Measurements from ENCODE around the gene CACUL1.

Gene CACUL1

GRCh38 chr10:118768041-118768919, 13.5 kb upstream of the CACUL1 start:
- TF ChIP-seq CTCF (IDR thresholded peaks at IDR 0.05), result no peak
- DNase-seq (ENCODE audit: low spot score), result no peak
- Histone ChIP-seq H3K27ac (no peak overlapping the region), H3K4me3 (no peak overlapping the region)

GRCh38 chr10:118767297-118768040, 12.7 kb upstream of the CACUL1 start:
- no peak for TF ChIP-seq CTCF (IDR thresholded peaks at IDR 0.05)
- DNase-seq (ENCODE audit: low spot score), result no peak

GRCh38 chr10:118764195-118764594, 9.4 kb upstream of the CACUL1 start:
- TF ChIP-seq CTCF (IDR thresholded peaks at IDR 0.05), result no peak
- no peak overlapping the region for H3K27ac ChIP-seq
- no peak for DNase-seq (ENCODE audit: low spot score)
- H3K4me3 ChIP-seq, result no peak overlapping the region

More at GRCh38 chr10:118767297-118768040, 12.7 kb upstream of the CACUL1 start:
- Histone ChIP-seq H3K4me3 (no peak overlapping the region), H3K27ac (no peak overlapping the region)

- DNase-seq (ENCODE audit: low spot score), result no peak
- Histone ChIP-seq H3K27ac (no peak overlapping the region), H3K4me3 (no peak overlapping the region)
- no peak for TF ChIP-seq CTCF (IDR thresholded peaks at IDR 0.05)
These were observed 8.6 kb upstream of the CACUL1 start for GRCh38 chr10:118763202-118763988.

GRCh38 chr10:118760265-118760664, 5.5 kb upstream of the CACUL1 start:
- DNase-seq (ENCODE audit: low spot score), result no peak
- TF ChIP-seq CTCF (IDR thresholded peaks at IDR 0.05), result no peak
- Histone ChIP-seq H3K27ac (no peak overlapping the region), H3K4me3 (no peak overlapping the region)

GRCh38 chr10:118758449-118758848, 3.7 kb upstream of the CACUL1 start:
- no peak for TF ChIP-seq CTCF (IDR thresholded peaks at IDR 0.05)
- H3K4me3 ChIP-seq, result no peak overlapping the region

More at GRCh38 chr10:118758449-118758848, 3.7 kb upstream of the CACUL1 start:
- no peak overlapping the region for H3K27ac ChIP-seq
- no peak for DNase-seq (ENCODE audit: low spot score)
